ENCODE data around the gene SLC39A1. TPM values are rescaled to one million over a fixed set of nuclear protein-coding genes. Genes with fewer than 3 reads are reported as not detected.

The SLC39A1 gene
- polyA plus RNA-seq, 1 experiment, result 84.0 TPM

GRCh38 chr1:153962088-153963029 is 978 bp downstream of the SLC39A1 start:
- Histone ChIP-seq H3K9me3 (ENCODE audit: control insufficient read depth, insufficient read depth, low read length) (no peaks in the 10 kb centered on the region; the same call in 1 of the 2 replicates), H3K27me3 (ENCODE audit: control insufficient read depth, insufficient read depth, low read length) (no peaks in the 10 kb centered on the region), H3K4me3 (ENCODE audit: low read depth, low read length) (peak overlapping the region; percentile 90), H3K27ac (ENCODE audit: low read depth, low read length) (peak overlapping the region; percentile 83)
- no peak for DNase-seq (ENCODE audit: low read depth, low spot score)
- ChIA-PET POLR2A (interaction anchor here (0.5 to 3.3 kb wide), 5 partner anchors 15 to 57 kb away, joined by 5 to 26 read pairs (median 11); partner anchors contain the start of genes DENND4B, JTB, RAB13 and RPS27), CTCF (interaction anchor here (0.6 to 2.0 kb wide), 5 partner anchors 10 to 337 kb away, joined by 3 to 9 read pairs (median 5); partner anchors contain the start of genes DENND4B and RAB13)
- no peak for TF ChIP-seq CTCF (IDR thresholded peaks at IDR 0.05; ENCODE audit: low read depth, low read length)

- no peak for TF ChIP-seq CTCF (IDR thresholded peaks at IDR 0.05; ENCODE audit: low read depth, low read length)
- ChIA-PET POLR2A (interaction anchor here (3.3 kb wide), 1 partner anchor 16 kb away, joined by 26 read pairs; the partner anchor contains the start of gene JTB), CTCF (interaction anchor here (1.2 kb wide), 2 partner anchors 15 to 25 kb away, joined by 3 to 5 read pairs; partner anchors contain the start of genes DENND4B and RAB13)
- no peak for DNase-seq (ENCODE audit: low read depth, low spot score)
- Histone ChIP-seq H3K27me3 (ENCODE audit: control insufficient read depth, insufficient read depth, low read length) (no peaks in the 10 kb centered on the region), H3K9me3 (ENCODE audit: control insufficient read depth, insufficient read depth, low read length) (no peaks in the 10 kb centered on the region; the same call in 1 of the 2 replicates), H3K27ac (ENCODE audit: low read depth, low read length) (no peak overlapping the region), H3K4me3 (ENCODE audit: low read depth, low read length) (peak overlapping the region; percentile 90)
Measured at GRCh38 chr1:153961421-153961820, 1.9 kb downstream of the SLC39A1 start.

- Histone ChIP-seq H3K9me3 (ENCODE audit: control insufficient read depth, insufficient read depth, low read length) (no peaks in the 10 kb centered on the region; the same call in 1 of the 2 replicates), H3K4me3 (ENCODE audit: low read depth, low read length) (no peak overlapping the region), H3K27me3 (ENCODE audit: control insufficient read depth, insufficient read depth, low read length) (no peaks in the 10 kb centered on the region), H3K27ac (ENCODE audit: low read depth, low read length) (no peak overlapping the region)
- POLR2A ChIA-PET, result no interaction called here
- no peak for DNase-seq (ENCODE audit: low read depth, low spot score)
- CTCF ChIA-PET, result interaction anchor here (1.7 kb wide), 1 partner anchor 13 kb away, joined by 4 read pairs; no protein-coding TSS in a partner anchor
- no peak for TF ChIP-seq CTCF (IDR thresholded peaks at IDR 0.05; ENCODE audit: low read depth, low read length)
Measured at GRCh38 chr1:153960206-153960605, 3.1 kb downstream of the SLC39A1 start.

- DNase-seq (ENCODE audit: low read depth, low spot score), result no peak
- ChIA-PET POLR2A (interaction anchor here (1.6 kb wide), 2 partner anchors 18 to 31 kb away, joined by 9 to 16 read pairs; partner anchors contain the start of genes JTB and RPS27), CTCF (interaction anchor here (1.7 kb wide), 1 partner anchor 13 kb away, joined by 4 read pairs; no protein-coding TSS in a partner anchor)
- no peak for TF ChIP-seq CTCF (IDR thresholded peaks at IDR 0.05; ENCODE audit: low read depth, low read length)
- H3K27me3 ChIP-seq (ENCODE audit: control insufficient read depth, insufficient read depth, low read length), result no peaks in the 10 kb centered on the region
- no peak overlapping the region for H3K27ac ChIP-seq (ENCODE audit: low read depth, low read length)
- H3K9me3 ChIP-seq (ENCODE audit: control insufficient read depth, insufficient read depth, low read length), result no peaks in the 10 kb centered on the region; the same call in 1 of the 2 replicates
- no peak overlapping the region for H3K4me3 ChIP-seq (ENCODE audit: low read depth, low read length)
Measured at GRCh38 chr1:153959454-153959853, 3.9 kb downstream of the SLC39A1 start.
